Muscle of leg (tissue), 11 donors: ENCODE data around the gene CCDC91. TPM values are rescaled to one million over a fixed set of nuclear protein-coding genes. Genes with fewer than 3 reads are reported as not detected.

Experiments
- DNase-seq: peaks from one replicate; pipeline ENCODE4 v3.0.0; 2013
- H3K27ac ChIP-seq: one replicate; pipeline ENCODE4 v1.5.1; 2013; ENCODE audit warnings: mild to moderate bottlenecking, low read length, control low read depth
- H3K27me3 ChIP-seq: one replicate; pipeline ENCODE4 v1.6.1; 2013; ENCODE audit warnings: low read length; ENCODE audit not compliant: control insufficient read depth, insufficient read depth
- H3K36me3 ChIP-seq: one replicate; pipeline ENCODE4 v1.6.1; 2013; ENCODE audit warnings: low read length; ENCODE audit not compliant: control insufficient read depth, insufficient read depth
- H3K4me1 ChIP-seq: one replicate; pipeline ENCODE4 v1.6.1; 2013; ENCODE audit warnings: low read length; ENCODE audit not compliant: control insufficient read depth, insufficient read depth
- H3K4me3 ChIP-seq: one replicate; pipeline ENCODE4 v1.5.1; 2013; ENCODE audit warnings: low read length, control low read depth
- H3K9me3 ChIP-seq: replicated peaks from 2 replicates; pipeline ENCODE4 v1.6.1; 2013; ENCODE audit warnings: low read depth, low read length; ENCODE audit not compliant: control insufficient read depth
- WGBS: methylation state at CpG from one replicate; pipeline ENCODE4 v1.1.5; 2013; ENCODE audit warnings: missing lambda C conversion rate; ENCODE audit not compliant: insufficient coverage; 5-methylcytosine and 5-hydroxymethylcytosine counted together
- polyA plus RNA-seq, 8 donors: library from polyadenylated mRNA; unstranded; fragments of 120-200 nt; gene quantifications; one replicate each; pipeline versions ENCODE4 v1.2.1 to v1.2.3, GENCODE V29; 2013; ENCODE audit warnings: inconsistent platforms in 1 of 8, low replicate concordance in 1 of 8; ENCODE audit not compliant: insufficient read length in 8 of 8, insufficient read depth in 1 of 8
- total RNA-seq: library from RNA; stranded (reverse); fragments of 120-200 nt; gene quantifications from one replicate; pipeline ENCODE4 v1.2.4, GENCODE V29; 2013

The CCDC91 gene
- total and polyA plus RNA-seq, 9 donors = 18.5 to 30.0 (median 22.6) TPM

DNA sequence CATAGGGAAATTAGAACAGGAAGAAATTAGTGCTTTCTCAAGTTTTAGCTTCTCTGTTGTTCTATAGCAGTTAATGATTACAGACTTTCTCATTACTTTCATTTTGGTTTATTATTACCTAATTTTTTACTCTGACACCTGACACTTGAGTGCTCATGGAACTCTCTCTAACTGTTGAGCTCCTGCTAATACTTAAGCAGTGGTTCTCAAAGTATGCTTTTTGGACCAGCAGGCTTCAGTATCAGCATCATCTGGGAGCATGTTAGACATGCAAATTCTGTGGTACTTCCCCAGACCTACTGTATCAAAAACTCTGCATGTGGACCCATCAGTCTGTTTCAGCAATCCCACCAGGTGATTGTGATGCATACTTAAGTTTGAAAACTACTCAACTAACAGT lies 235.3 kb downstream of the CCDC91 start:
- no peak for DNase-seq
- Histone ChIP-seq H3K4me3 (no peak overlapping the region), H3K27ac (no peak overlapping the region), H3K36me3 (no peaks in the 10 kb centered on the region), H3K4me1 (no peaks in the 10 kb centered on the region), H3K9me3 (no peaks in the 10 kb centered on the region), H3K27me3 (no peaks in the 10 kb centered on the region)

- Histone ChIP-seq H3K36me3 (no peaks in the 10 kb centered on the region), H3K27ac (no peak overlapping the region), H3K4me3 (no peak overlapping the region), H3K4me1 (no peaks in the 10 kb centered on the region), H3K27me3 (no peaks in the 10 kb centered on the region), H3K9me3 (no peaks in the 10 kb centered on the region)
- WGBS = no CpG with 5 or more reads among the region's 3 CpGs
- DNase-seq = no peak
These were observed 236.8 kb downstream of the CCDC91 start for GRCh38 chr12:28427046-28427445.

GRCh38 chr12:28440081-28440608 lies 249.9 kb downstream of the CCDC91 start:
- no CpG with 5 or more reads among the region's 3 CpGs for WGBS

DNA sequence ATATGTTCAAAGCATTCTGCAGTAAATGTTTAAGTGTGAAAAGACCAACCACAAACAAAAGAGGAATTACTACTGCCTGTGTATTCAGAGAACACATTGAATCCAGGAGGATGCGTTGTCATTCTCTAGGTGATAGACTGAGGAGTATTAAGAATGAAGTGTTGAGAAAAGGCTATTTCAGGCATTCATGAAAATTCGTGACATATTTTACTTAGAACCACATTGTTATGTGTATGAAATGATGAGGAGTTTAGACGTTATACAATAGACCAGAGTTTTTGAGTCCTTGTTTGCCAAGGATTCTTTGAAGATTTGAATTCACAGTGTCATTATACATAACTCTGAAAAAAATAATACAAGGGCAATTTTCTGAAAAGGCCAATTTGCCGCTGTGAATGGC lies 251.8 kb downstream of the CCDC91 start:
- no CpG with 5 or more reads among the region's 4 CpGs for WGBS
- no peak overlapping the region for H3K27ac ChIP-seq
- H3K9me3 ChIP-seq = no peaks in the 10 kb centered on the region
- no peaks in the 10 kb centered on the region for H3K36me3 ChIP-seq
- H3K4me3 ChIP-seq = no peak overlapping the region
- DNase-seq = no peak
- H3K4me1 ChIP-seq = no peaks in the 10 kb centered on the region
- no peaks in the 10 kb centered on the region for H3K27me3 ChIP-seq

More at GRCh38 chr12:28440081-28440608, 249.9 kb downstream of the CCDC91 start:
- no peak for DNase-seq
- no peak overlapping the region for H3K27ac ChIP-seq
- H3K36me3 ChIP-seq = no peaks in the 10 kb centered on the region
- H3K4me1 ChIP-seq = no peaks in the 10 kb centered on the region
- no peaks in the 10 kb centered on the region for H3K9me3 ChIP-seq
- H3K27me3 ChIP-seq = no peaks in the 10 kb centered on the region
- no peak overlapping the region for H3K4me3 ChIP-seq

- DNase-seq = no peak
- Histone ChIP-seq H3K4me1 (no peaks in the 10 kb centered on the region), H3K27ac (no peak overlapping the region), H3K27me3 (no peaks in the 10 kb centered on the region), H3K4me3 (no peak overlapping the region), H3K9me3 (no peaks in the 10 kb centered on the region), H3K36me3 (no peaks in the 10 kb centered on the region)
These were observed 253.1 kb downstream of the CCDC91 start for GRCh38 chr12:28443337-28443736.

- H3K36me3 ChIP-seq = no peaks in the 10 kb centered on the region
- H3K27ac ChIP-seq = no peak overlapping the region
- H3K4me1 ChIP-seq = no peaks in the 10 kb centered on the region
- H3K4me3 ChIP-seq = no peak overlapping the region
- DNase-seq = no peak
- H3K9me3 ChIP-seq = no peaks in the 10 kb centered on the region
- H3K27me3 ChIP-seq = no peaks in the 10 kb centered on the region
These were observed 255.8 kb downstream of the CCDC91 start for GRCh38 chr12:28446031-28446430.

GRCh38 chr12:28453686-28454085 lies 263.4 kb downstream of the CCDC91 start:
- H3K4me3 ChIP-seq = no peak overlapping the region
- WGBS = no CpG with 5 or more reads among the region's 4 CpGs
- no peaks in the 10 kb centered on the region for H3K9me3 ChIP-seq
- H3K27me3 ChIP-seq = no peaks in the 10 kb centered on the region
- H3K36me3 ChIP-seq = no peaks in the 10 kb centered on the region
- H3K4me1 ChIP-seq = no peaks in the 10 kb centered on the region
- H3K27ac ChIP-seq = no peak overlapping the region
- DNase-seq = no peak

GRCh38 chr12:28456934-28457710 lies 266.9 kb downstream of the CCDC91 start:
- no peaks in the 10 kb centered on the region for H3K27me3 ChIP-seq
- no peak overlapping the region for H3K27ac ChIP-seq
- no peaks in the 10 kb centered on the region for H3K9me3 ChIP-seq
- H3K36me3 ChIP-seq = no peaks in the 10 kb centered on the region
- peak; percentile 9 for DNase-seq
- no peak overlapping the region for H3K4me3 ChIP-seq
- H3K4me1 ChIP-seq = no peaks in the 10 kb centered on the region
- no CpG with 5 or more reads among the region's 5 CpGs for WGBS

DNA sequence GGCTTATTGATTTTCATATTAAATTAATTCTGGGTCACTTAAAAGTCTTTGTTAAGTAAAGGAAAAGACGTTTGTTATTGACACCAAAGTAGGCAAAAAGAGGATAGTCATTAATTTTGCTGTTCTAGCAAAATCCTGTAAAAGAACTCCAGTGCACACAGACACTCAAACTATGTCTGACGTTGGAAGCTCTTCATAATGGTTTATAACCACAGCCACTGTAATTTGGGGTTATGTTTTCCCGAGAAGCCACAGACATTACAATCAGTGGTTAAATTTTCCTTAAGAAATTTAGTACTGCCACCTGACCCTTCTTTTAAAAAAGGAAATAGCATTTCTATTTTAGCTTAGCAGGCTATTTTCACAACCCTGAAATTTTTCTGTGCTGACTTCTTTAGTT lies 267.5 kb downstream of the CCDC91 start:
- H3K27me3 ChIP-seq = no peaks in the 10 kb centered on the region
- no peaks in the 10 kb centered on the region for H3K9me3 ChIP-seq
- H3K36me3 ChIP-seq = no peaks in the 10 kb centered on the region
- WGBS = no CpG with 5 or more reads among the region's 3 CpGs
- DNase-seq = peak; percentile 10
- no peaks in the 10 kb centered on the region for H3K4me1 ChIP-seq
- no peak overlapping the region for H3K4me3 ChIP-seq
- no peak overlapping the region for H3K27ac ChIP-seq

GRCh38 chr12:28459481-28459880 lies 269.2 kb downstream of the CCDC91 start:
- no peaks in the 10 kb centered on the region for H3K27me3 ChIP-seq
- peak; percentile 7 for DNase-seq
- H3K27ac ChIP-seq = no peak overlapping the region
- H3K9me3 ChIP-seq = no peaks in the 10 kb centered on the region
- H3K36me3 ChIP-seq = peaks cover 3% of the 10 kb centered on the region
- WGBS = no CpG with 5 or more reads among the region's 3 CpGs
- no peaks in the 10 kb centered on the region for H3K4me1 ChIP-seq
- no peak overlapping the region for H3K4me3 ChIP-seq
